ENCODE results near the gene HOXD8.

GRCh38 chr2:176122683-176123410 is 6.7 kb upstream of the HOXD8 start, which contains the start of gene HOXD9:
- TF ChIP-seq ATF3 (IDR thresholded peaks at IDR 0.05) (no peak), ATF3 (CRISPR knock-in tag; conservative IDR thresholded peaks at IDR 0.05) (no peak), POLR2A (conservative IDR thresholded peaks at IDR 0.05) (no peak), MXI1 (IDR thresholded peaks at IDR 0.05; ENCODE audit: low read depth, low read length) (no peak), ZSCAN32 (CRISPR knock-in tag; IDR thresholded peaks at IDR 0.05) (no peak), GMEB1 (CRISPR knock-in tag; IDR thresholded peaks at IDR 0.05) (no peak), MYNN (IDR thresholded peaks at IDR 0.05) (no peak), MYNN (CRISPR knock-in tag; IDR thresholded peaks at IDR 0.05) (no peak), ZNF311 (CRISPR knock-in tag; IDR thresholded peaks at IDR 0.05) (no peak), NR2C2 (CRISPR knock-in tag; IDR thresholded peaks at IDR 0.05) (no peak), NR2C2 (tag; IDR thresholded peaks at IDR 0.05) (no peak), YY1 (IDR thresholded peaks at IDR 0.05; ENCODE audit: borderline replicate concordance in 1 of 3, control insufficient read depth in 1 of 3, extremely low read depth in 1 of 3, insufficient read depth in 3 of 3, insufficient read length in 1 of 3, insufficient replicate concordance in 2 of 3, low read depth in 1 of 3, low read length in 2 of 3) (no peak), IRF1 (CRISPR knock-in tag; IDR thresholded peaks at IDR 0.05; ENCODE audit: borderline replicate concordance) (no peak), ZBTB2 (IDR thresholded peaks at IDR 0.05) (no peak)

Measured in K562 (cell line).